ENCODE measurements around the gene MLXIP.

DNA sequence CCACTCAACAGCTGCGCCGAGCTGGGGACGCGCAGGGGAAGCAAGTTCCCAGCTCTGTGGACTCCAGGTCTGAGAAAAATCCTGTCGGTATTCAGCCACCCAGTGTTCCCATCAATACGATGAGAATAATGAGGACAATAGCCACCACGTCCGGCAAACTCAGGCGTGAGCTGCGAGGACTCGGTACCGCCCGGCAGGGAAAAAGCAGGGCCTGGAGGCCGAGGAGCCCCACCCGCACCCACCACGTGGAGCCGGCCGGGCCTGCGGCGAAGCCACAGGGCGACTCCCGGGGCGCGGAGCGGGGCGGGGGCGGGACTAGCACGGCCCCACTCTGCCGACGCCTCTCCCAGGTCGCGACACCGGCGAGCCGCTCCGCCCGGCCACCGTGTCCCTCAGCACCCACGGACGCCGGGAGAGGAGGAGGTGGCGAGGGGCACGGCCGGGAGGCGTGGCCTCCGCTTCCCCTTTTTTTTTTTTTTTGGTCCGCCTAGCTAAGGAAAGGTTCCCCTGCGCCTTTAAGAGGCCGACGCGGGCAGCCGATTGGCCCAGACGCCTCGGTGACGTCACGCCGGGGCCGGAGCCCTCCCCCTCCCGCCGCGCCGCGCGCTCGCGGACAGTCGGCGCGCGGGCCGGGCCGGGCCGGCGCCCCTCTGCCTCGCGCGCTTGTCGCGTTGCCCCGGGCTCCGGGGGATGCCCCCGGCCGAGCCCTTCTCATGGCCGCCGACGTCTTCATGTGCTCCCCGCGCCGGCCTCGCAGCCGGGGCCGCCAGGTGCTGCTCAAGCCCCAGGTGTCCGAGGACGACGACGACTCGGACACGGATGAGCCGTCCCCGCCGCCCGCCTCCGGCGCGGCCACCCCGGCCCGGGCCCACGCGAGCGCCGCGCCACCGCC lies at the start of gene MLXIP:
- peak; percentile 65; the same call in 1 of the 2 replicates for TF ChIP-seq POLR2AphosphoS5 (IDR thresholded peaks at IDR 0.05; ENCODE audit: borderline replicate concordance, low read depth, low read length)
- TF ChIP-seq EZH2 (IDR thresholded peaks at IDR 0.05): no peak
- TF ChIP-seq FOXP2 (optimal IDR thresholded peaks at IDR 0.05; ENCODE audit: control extremely low read depth, extremely low read length, insufficient read depth): no peak

Measured in SK-N-MC (cell line).